ENCODE measurements around the gene ANKRD13D.

DNA sequence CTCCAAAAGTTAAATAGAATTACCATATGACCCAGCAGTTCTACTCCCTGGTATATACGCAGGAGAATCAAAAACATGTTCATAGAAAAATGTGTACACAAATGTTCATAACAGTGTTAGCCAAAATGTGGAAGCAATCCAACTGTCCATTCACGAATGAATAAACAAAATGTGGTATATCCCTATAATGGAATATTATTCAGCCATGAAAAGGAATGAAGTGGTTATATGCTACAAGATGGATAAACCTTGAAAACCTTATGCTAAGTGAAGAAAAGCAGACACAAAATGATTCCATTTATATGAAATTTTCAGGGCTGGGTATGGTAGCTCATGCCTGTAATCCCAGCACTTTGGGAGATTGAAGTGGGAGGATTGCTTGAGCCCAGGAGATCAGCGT, 48.2 kb downstream of the ANKRD13D start:
- TF ChIP-seq CTCF (IDR thresholded peaks at IDR 0.05 in 8 of 11, conservative IDR thresholded peaks at IDR 0.05 in 3 of 11): no peak
- no peak for TF ChIP-seq POLR2AphosphoS5 (IDR thresholded peaks at IDR 0.05)
- no peak for TF ChIP-seq POLR2A (IDR thresholded peaks at IDR 0.05)
